ENCODE measurements around the gene RAD18. TPM values are rescaled to one million over a fixed set of nuclear protein-coding genes. Genes with fewer than 3 reads are reported as not detected.

Gene RAD18
- total RNA-seq, 1 donor = 7.6 TPM

GRCh38 chr3:8970971-8971589 lies 7.8 kb upstream of the RAD18 start:
- TF ChIP-seq, protein P1, sequence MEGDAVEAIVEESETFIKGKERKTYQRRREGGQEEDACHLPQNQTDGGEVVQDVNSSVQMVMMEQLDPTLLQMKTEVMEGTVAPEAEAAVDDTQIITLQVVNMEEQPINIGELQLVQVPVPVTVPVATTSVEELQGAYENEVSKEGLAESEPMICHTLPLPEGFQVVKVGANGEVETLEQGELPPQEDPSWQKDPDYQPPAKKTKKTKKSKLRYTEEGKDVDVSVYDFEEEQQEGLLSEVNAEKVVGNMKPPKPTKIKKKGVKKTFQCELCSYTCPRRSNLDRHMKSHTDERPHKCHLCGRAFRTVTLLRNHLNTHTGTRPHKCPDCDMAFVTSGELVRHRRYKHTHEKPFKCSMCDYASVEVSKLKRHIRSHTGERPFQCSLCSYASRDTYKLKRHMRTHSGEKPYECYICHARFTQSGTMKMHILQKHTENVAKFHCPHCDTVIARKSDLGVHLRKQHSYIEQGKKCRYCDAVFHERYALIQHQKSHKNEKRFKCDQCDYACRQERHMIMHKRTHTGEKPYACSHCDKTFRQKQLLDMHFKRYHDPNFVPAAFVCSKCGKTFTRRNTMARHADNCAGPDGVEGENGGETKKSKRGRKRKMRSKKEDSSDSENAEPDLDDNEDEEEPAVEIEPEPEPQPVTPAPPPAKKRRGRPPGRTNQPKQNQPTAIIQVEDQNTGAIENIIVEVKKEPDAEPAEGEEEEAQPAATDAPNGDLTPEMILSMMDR (IDR thresholded peaks at IDR 0.05; ENCODE audit: extremely low read depth, low read depth, low read length) = peak; percentile 99
- no peaks in the 10 kb centered on the region for H3K9me3 ChIP-seq (ENCODE audit: low read depth, low read length)
- H3K27me3 ChIP-seq (ENCODE audit: insufficient read depth, low read length) = peaks cover 7% of the 10 kb centered on the region
- H3K27ac ChIP-seq (ENCODE audit: low read depth, low read length) = no peak overlapping the region
- peak; percentile 79 for DNase-seq (ENCODE audit: insufficient read length, low spot score, missing footprints)
- H3K79me2 ChIP-seq (ENCODE audit: insufficient read depth, low read length) = no peaks in the 10 kb centered on the region
- no peak overlapping the region for H2AFZ ChIP-seq (ENCODE audit: low read length)
- no peaks in the 10 kb centered on the region for H3K36me3 ChIP-seq (ENCODE audit: insufficient read depth, low read length)
- no peaks in the 10 kb centered on the region for H3K4me1 ChIP-seq (ENCODE audit: insufficient read depth, low read length)
- H4K20me1 ChIP-seq (ENCODE audit: insufficient read depth, low read length) = no peaks in the 10 kb centered on the region
- no peak overlapping the region for H3K4me3 ChIP-seq (ENCODE audit: insufficient read depth, low read length)
- H3K4me2 ChIP-seq (ENCODE audit: insufficient read depth, low read length) = peak overlapping the region; percentile 24

GRCh38 chr3:8969241-8969640 lies 6.0 kb upstream of the RAD18 start:
- no peak overlapping the region for H2AFZ ChIP-seq (ENCODE audit: low read length)
- peaks cover 12% of the 10 kb centered on the region for H3K4me1 ChIP-seq (ENCODE audit: insufficient read depth, low read length)
- H3K79me2 ChIP-seq (ENCODE audit: insufficient read depth, low read length) = no peaks in the 10 kb centered on the region
- peaks cover 7% of the 10 kb centered on the region for H3K27me3 ChIP-seq (ENCODE audit: insufficient read depth, low read length)
- H3K4me3 ChIP-seq (ENCODE audit: insufficient read depth, low read length) = no peak overlapping the region
- H3K27ac ChIP-seq (ENCODE audit: low read depth, low read length) = no peak overlapping the region
- H3K4me2 ChIP-seq (ENCODE audit: insufficient read depth, low read length) = no peak overlapping the region
- no peak for DNase-seq (ENCODE audit: insufficient read length, low spot score, missing footprints)
- H3K9me3 ChIP-seq (ENCODE audit: low read depth, low read length) = no peaks in the 10 kb centered on the region
- TF ChIP-seq, protein P1 (IDR thresholded peaks at IDR 0.05; ENCODE audit: extremely low read depth, low read depth, low read length) = no peak
- H3K36me3 ChIP-seq (ENCODE audit: insufficient read depth, low read length) = no peaks in the 10 kb centered on the region
- H4K20me1 ChIP-seq (ENCODE audit: insufficient read depth, low read length) = no peaks in the 10 kb centered on the region

GRCh38 chr3:8968375-8968882 lies 5.2 kb upstream of the RAD18 start:
- H3K36me3 ChIP-seq (ENCODE audit: insufficient read depth, low read length) = no peaks in the 10 kb centered on the region
- H3K9me3 ChIP-seq (ENCODE audit: low read depth, low read length) = no peaks in the 10 kb centered on the region
- H3K27me3 ChIP-seq (ENCODE audit: insufficient read depth, low read length) = peaks cover 7% of the 10 kb centered on the region
- H3K79me2 ChIP-seq (ENCODE audit: insufficient read depth, low read length) = no peaks in the 10 kb centered on the region
- H4K20me1 ChIP-seq (ENCODE audit: insufficient read depth, low read length) = no peaks in the 10 kb centered on the region
- TF ChIP-seq, protein P1 (IDR thresholded peaks at IDR 0.05; ENCODE audit: extremely low read depth, low read depth, low read length) = no peak
- peaks cover 19% of the 10 kb centered on the region for H3K4me1 ChIP-seq (ENCODE audit: insufficient read depth, low read length)
- no peak overlapping the region for H2AFZ ChIP-seq (ENCODE audit: low read length)
- no peak overlapping the region for H3K4me2 ChIP-seq (ENCODE audit: insufficient read depth, low read length)
- DNase-seq (ENCODE audit: insufficient read length, low spot score, missing footprints) = no peak
- H3K27ac ChIP-seq (ENCODE audit: low read depth, low read length) = no peak overlapping the region
- no peak overlapping the region for H3K4me3 ChIP-seq (ENCODE audit: insufficient read depth, low read length)

GRCh38 chr3:8967553-8967952 lies 4.3 kb upstream of the RAD18 start:
- peaks cover 7% of the 10 kb centered on the region for H3K79me2 ChIP-seq (ENCODE audit: insufficient read depth, low read length)
- TF ChIP-seq, protein P1 (IDR thresholded peaks at IDR 0.05; ENCODE audit: extremely low read depth, low read depth, low read length) = no peak
- peaks cover 23% of the 10 kb centered on the region for H3K4me1 ChIP-seq (ENCODE audit: insufficient read depth, low read length)
- no peak overlapping the region for H2AFZ ChIP-seq (ENCODE audit: low read length)
- no peak overlapping the region for H3K4me3 ChIP-seq (ENCODE audit: insufficient read depth, low read length)
- no peak for DNase-seq (ENCODE audit: insufficient read length, low spot score, missing footprints)
- H4K20me1 ChIP-seq (ENCODE audit: insufficient read depth, low read length) = no peaks in the 10 kb centered on the region
- no peaks in the 10 kb centered on the region for H3K36me3 ChIP-seq (ENCODE audit: insufficient read depth, low read length)
- H3K27me3 ChIP-seq (ENCODE audit: insufficient read depth, low read length) = peaks cover 7% of the 10 kb centered on the region
- no peak overlapping the region for H3K27ac ChIP-seq (ENCODE audit: low read depth, low read length)
- H3K4me2 ChIP-seq (ENCODE audit: insufficient read depth, low read length) = no peak overlapping the region
- H3K9me3 ChIP-seq (ENCODE audit: low read depth, low read length) = no peaks in the 10 kb centered on the region
